IPS-18c (cell line): ENCODE measurements around the gene IL4R.
"Not testable (repeated sequence)": the region's sequence is repeated elsewhere in the genome, so short reads cannot be mapped to it uniquely, and the experiment has no call there.

Experiments
- H3K4me3 ChIP-seq: 2 replicates; pipeline ENCODE4 v1.7.0; 2013; ENCODE audit warnings: low read depth, mild to moderate bottlenecking, low read length, moderate library complexity; ENCODE audit not compliant: insufficient read depth
- H3K9me3 ChIP-seq: one replicate; pipeline ENCODE4 v1.6.1; 2013; ENCODE audit warnings: mild to moderate bottlenecking, low read length, moderate library complexity; ENCODE audit not compliant: control insufficient read depth, insufficient read depth

Gene IL4R

GRCh38 chr16:27398894-27399853 is 85.4 kb downstream of the IL4R start:
- Histone ChIP-seq H3K4me3 (no peak overlapping the region), H3K9me3 (no peaks in the 10 kb centered on the region)

GRCh38 chr16:27399969-27400368 is 86.2 kb downstream of the IL4R start:
- no peak overlapping the region for H3K4me3 ChIP-seq
- H3K9me3 ChIP-seq = no peaks in the 10 kb centered on the region

GRCh38 chr16:27400751-27401620 is 87.2 kb downstream of the IL4R start:
- H3K4me3 ChIP-seq = no peak overlapping the region
- no peaks in the 10 kb centered on the region for H3K9me3 ChIP-seq

GRCh38 chr16:27401768-27402568 is 88.2 kb downstream of the IL4R start, which contains the start of gene IL21R:
Gene IL21R, plus strand, starts transcription at chr16:27402174. Its CDS starts 27,898 bp downstream, at chr16:27430072.
- no peak within 1 kb of the TSS for H3K4me3 ChIP-seq

GRCh38 chr16:27402569-27402963 is 88.8 kb downstream of the IL4R start:
- Histone ChIP-seq H3K9me3 (no peaks in the 10 kb centered on the region), H3K4me3 (no peak overlapping the region)

More at GRCh38 chr16:27401768-27402568, 88.2 kb downstream of the IL4R start, which contains the start of gene IL21R:
- H3K9me3 ChIP-seq = no peaks in the 10 kb centered on the region

DNA sequence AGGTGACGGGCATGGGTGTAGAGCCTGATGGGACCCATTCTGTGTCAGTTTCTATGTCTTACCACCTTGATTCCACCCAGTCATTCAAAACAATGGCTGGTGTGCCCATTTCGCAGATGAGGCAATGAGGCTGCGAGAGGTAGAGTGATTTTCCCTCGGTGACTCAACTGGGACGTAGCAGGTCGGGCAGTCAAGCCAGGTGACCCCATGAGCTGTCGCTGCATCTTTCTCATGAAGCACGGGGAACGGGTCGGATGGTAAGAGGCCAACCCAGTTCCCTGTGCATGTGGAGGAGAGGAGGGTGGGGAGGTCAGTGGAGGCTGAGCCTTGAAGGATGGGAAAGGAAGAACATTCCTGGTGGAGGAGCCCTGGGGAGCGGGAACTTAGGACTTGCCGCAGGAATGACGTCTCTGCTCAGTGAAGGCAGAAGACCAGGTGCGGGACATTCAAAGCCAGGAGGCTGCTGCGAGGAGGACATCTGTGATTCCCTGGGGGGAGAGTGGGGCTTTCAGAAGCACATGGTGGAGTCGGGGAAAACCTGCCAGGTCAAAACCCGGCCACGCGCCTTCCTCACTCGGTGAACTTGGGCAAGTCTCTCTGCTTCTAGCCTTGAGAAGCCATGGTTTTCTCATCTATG is 89.3 kb downstream of the IL4R start:
- H3K9me3 ChIP-seq = no peaks in the 10 kb centered on the region
- H3K4me3 ChIP-seq = no peak overlapping the region

GRCh38 chr16:27403601-27403992 is 89.8 kb downstream of the IL4R start:
- no peak overlapping the region for H3K4me3 ChIP-seq
- H3K9me3 ChIP-seq = no peaks in the 10 kb centered on the region

DNA sequence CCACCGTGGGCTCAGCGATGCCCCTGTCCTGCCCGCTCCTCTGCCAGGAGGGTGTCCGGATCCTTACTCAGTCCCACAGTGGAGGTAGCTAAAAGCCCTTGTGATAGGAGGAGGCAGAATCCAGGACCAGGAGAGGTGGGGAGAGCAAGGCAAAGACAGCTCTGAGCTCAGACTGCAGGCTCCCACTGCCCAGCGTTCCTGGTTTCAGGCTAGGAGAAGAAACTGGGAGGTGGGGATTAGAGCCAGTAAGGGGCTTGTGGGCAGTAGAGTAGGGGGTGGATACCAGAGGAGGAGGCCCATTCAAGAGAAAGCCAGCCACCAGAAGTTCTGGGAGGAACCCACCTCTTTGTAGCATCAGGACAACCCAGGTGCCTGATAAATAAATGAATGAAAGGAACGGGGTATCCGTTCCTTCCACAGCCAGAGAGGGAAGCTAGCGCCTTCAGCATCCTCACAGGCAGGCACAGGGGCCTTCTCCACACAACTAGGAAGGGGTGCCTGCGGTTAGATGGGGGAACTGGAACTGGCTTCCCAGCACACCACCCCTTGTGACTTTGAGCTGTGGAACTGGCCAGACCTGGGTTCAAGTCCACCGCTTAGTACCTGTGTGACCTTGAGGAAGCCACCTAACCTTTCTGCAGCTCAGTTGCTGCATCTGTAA is 90.5 kb downstream of the IL4R start:
- H3K9me3 ChIP-seq = no peaks in the 10 kb centered on the region
- no peak overlapping the region for H3K4me3 ChIP-seq

DNA sequence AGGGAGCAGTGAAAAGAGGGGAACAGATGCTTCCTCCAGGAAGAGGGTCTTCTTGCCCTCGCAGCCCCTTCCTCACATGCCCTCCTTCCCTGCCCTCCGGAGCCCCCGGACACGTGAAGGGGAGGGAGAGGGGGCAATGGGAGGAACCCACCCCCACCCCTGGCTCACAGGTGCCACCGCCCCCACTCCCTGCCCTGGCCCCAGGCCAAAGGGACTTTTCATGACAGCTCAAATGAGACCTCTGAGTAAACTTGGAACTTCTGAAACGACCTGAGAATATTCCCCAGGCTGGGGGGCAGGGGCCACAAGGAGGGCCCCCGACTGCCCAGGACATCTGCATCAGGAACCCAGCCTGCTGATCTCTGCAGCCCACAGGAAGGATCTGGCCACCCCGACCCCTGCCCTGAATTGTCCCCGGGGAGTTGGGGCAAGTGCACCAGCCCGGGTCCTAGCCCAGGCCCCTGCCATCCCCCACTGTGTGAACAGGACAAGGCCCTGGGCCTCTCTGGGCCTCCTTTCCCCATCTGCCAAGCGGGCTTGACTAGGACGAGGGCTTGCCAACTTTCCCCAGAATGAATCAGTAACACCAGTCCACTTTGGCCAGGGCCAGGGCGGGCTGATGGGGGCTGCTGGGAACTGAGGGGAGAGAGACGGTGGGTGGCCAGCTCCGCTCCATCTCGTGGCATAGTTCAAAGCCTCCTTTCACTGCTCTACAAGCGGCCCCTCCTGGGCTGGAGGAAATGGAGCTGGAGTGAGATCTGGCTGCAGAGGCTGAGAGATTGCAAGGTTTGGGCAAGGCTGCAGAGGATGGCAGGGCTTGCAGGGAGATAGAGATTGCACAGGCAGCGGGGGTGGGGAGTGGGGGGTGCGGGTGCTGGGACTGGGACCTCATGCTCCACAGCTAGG is 92.0 kb downstream of the IL4R start:
- no peaks in the 10 kb centered on the region for H3K9me3 ChIP-seq
- no peak overlapping the region for H3K4me3 ChIP-seq

GRCh38 chr16:27406511-27407128 is 92.8 kb downstream of the IL4R start:
- Histone ChIP-seq H3K9me3 (peaks cover 2% of the 10 kb centered on the region), H3K4me3 (no peak overlapping the region)

- H3K9me3 ChIP-seq = peaks cover 2% of the 10 kb centered on the region
- no peak overlapping the region for H3K4me3 ChIP-seq
Measured at GRCh38 chr16:27407133-27407532, 93.4 kb downstream of the IL4R start.

GRCh38 chr16:27408012-27408601 is 94.3 kb downstream of the IL4R start:
- H3K4me3 ChIP-seq = no peak overlapping the region
- H3K9me3 ChIP-seq = peaks cover 2% of the 10 kb centered on the region

- Histone ChIP-seq H3K9me3 (peaks cover 2% of the 10 kb centered on the region), H3K4me3 (no peak overlapping the region)
Measured at GRCh38 chr16:27408602-27409031, 94.8 kb downstream of the IL4R start.

DNA sequence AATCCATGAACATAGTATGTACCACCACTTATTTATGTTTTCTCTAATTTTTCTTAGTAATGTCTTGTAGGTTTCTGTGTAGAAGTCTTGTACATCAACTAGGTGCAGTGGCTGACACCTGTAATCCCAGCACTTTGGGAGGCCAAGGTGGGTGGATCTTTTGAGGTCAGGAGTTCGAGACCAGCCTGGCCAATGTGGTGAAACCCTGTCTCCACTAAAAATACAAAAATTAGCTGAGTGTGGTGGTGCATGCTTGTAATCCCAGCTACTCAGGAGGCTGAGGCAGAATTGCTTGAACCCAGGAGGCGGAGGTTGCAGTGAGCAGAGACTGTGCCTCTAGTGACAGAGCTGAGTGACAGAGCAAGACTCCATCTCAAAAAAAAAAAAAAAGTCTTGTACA is 96.2 kb downstream of the IL4R start:
- not testable (repeated sequence) for H3K4me3 ChIP-seq, H3K9me3 ChIP-seq

GRCh38 chr16:27410761-27411160 is 97.0 kb downstream of the IL4R start:
- Histone ChIP-seq H3K9me3 (peaks cover 2% of the 10 kb centered on the region), H3K4me3 (no peak overlapping the region)
